HepG2 (cell line): ENCODE results near the gene SLX4. TPM values are rescaled to one million over a fixed set of nuclear protein-coding genes. Genes with fewer than 3 reads are reported as not detected.

Experiments used
- CC2D1A ChIP-seq: sonication (generic); formaldehyde crosslinking; IDR thresholded peaks from 2 replicates; pipeline ENCODE4 v1.8.1; 2023; ENCODE audit warnings: mild to moderate bottlenecking, missing genetic modification reagents
- CEBPB ChIP-seq: IDR thresholded peaks from 2 replicates; pipeline ENCODE4 v1.6.1; 2011; ENCODE audit warnings: low read depth, low read length, improper control_type of control experiment, borderline replicate concordance
- EED ChIP-seq: sonication (generic); formaldehyde crosslinking; IDR thresholded peaks from 2 replicates; pipeline ENCODE4 v1.5.0; 2020; ENCODE audit warnings: mild to moderate bottlenecking, missing genetic modification reagents
- FOXP1 ChIP-seq, 2 experiments: fragments of 450-650 bp in 1 of 2; IDR thresholded peaks; 2 replicates each; pipeline ENCODE4 v1.6.1; 2017 to 2018; ENCODE audit warnings: antibody characterized with exemption in 1 of 2
- JUNB ChIP-seq: sonication (generic); formaldehyde crosslinking; IDR thresholded peaks from 2 replicates; pipeline ENCODE4 v1.8.0; 2022; ENCODE audit warnings: missing genetic modification reagents, mild to moderate bottlenecking, borderline replicate concordance
- MIER3 ChIP-seq: IDR thresholded peaks from 2 replicates; pipeline ENCODE4 v1.6.1; 2016; ENCODE audit warnings: missing compliant biosample characterization, borderline replicate concordance
- MYC ChIP-seq: sonication (generic); formaldehyde crosslinking; IDR thresholded peaks from 2 replicates; pipeline ENCODE4 v1.9.0; 2021; ENCODE audit warnings: missing genetic modification reagents, borderline replicate concordance
- PCBP2 ChIP-seq: fragments of 200-400 bp; formaldehyde crosslinking; optimal IDR thresholded peaks from 2 replicates; pipeline ENCODE3; 2018; ENCODE audit warnings: low read length, low read depth; ENCODE audit not compliant: poor library complexity, severe bottlenecking
- SAP130 ChIP-seq: IDR thresholded peaks from 2 replicates; pipeline ENCODE4 v1.6.1; 2016; ENCODE audit warnings: low read depth
- TBP ChIP-seq: sonication (generic); formaldehyde crosslinking; IDR thresholded peaks from 2 replicates; pipeline ENCODE4 v1.5.0; 2020; ENCODE audit warnings: missing genetic modification reagents
- TMF1 ChIP-seq: sonication (generic); formaldehyde crosslinking; IDR thresholded peaks from 2 replicates; pipeline ENCODE4 v1.8.1; 2022; ENCODE audit warnings: low read depth, missing genetic modification reagents
- ZNF430 ChIP-seq: sonication (generic); formaldehyde crosslinking; IDR thresholded peaks from 2 replicates; pipeline ENCODE4 v1.9.0; 2021; ENCODE audit warnings: mild to moderate bottlenecking, missing genetic modification reagents
- ZNF530 ChIP-seq: sonication (generic); formaldehyde crosslinking; IDR thresholded peaks from 2 replicates; pipeline ENCODE4 v1.5.0; 2020; ENCODE audit warnings: low read depth, mild to moderate bottlenecking, missing genetic modification reagents
- ZNF644 ChIP-seq: IDR thresholded peaks from 2 replicates; pipeline ENCODE4 v1.6.1; 2016; ENCODE audit warnings: low read depth
- ZNF660 ChIP-seq: sonication (generic); formaldehyde crosslinking; IDR thresholded peaks from 2 replicates; pipeline ENCODE4 v1.5.1; 2020; ENCODE audit warnings: mild to moderate bottlenecking, low read depth, missing genetic modification reagents, borderline replicate concordance
- ZNF709 ChIP-seq: sonication (generic); formaldehyde crosslinking; IDR thresholded peaks from 2 replicates; pipeline ENCODE4 v1.5.0; 2020; ENCODE audit warnings: mild to moderate bottlenecking, missing genetic modification reagents
- polyA plus RNA-seq, 8 experiments: library from polyadenylated mRNA; depleted of rRNA in 3 of 8; stranded (reverse) in 7 of 8; unstranded in 1 of 8; fragments of >200 nt; fragmentation: Illumina TruSeq in 4 of 8; extraction: Trizol in 4 of 8; gene quantifications; 2 replicates each; pipeline versions ENCODE4 v1.2.1 to v1.2.3, GENCODE V29; 2011 to 2016; ENCODE audit warnings: low read depth in 4 of 8, missing spikeins in 1 of 8, mixed read lengths in 1 of 8; ENCODE audit not compliant: insufficient read depth in 1 of 8
- total RNA-seq, 5 experiments: library from RNA; depleted of rRNA; stranded (reverse); fragments of >200 nt; fragmentation: Illumina TruSeq; extraction: Trizol; gene quantifications; 2 replicates each; pipeline ENCODE4 v1.2.3, GENCODE V29; 2016; ENCODE audit warnings: low read depth in 1 of 5
- TF ChIP-seq, protein P1 (sequence below): IDR thresholded peaks from 2 replicates; pipeline ENCODE4 v1.6.1; 2016; ENCODE audit warnings: low read depth, control low read depth
- TF ChIP-seq, protein P2 (sequence below): sonication (generic); formaldehyde crosslinking; IDR thresholded peaks from 2 replicates; pipeline ENCODE4 v1.4.0; 2020; ENCODE audit warnings: mild to moderate bottlenecking, missing genetic modification reagents
- TF ChIP-seq, protein P3 (sequence below): IDR thresholded peaks from 2 replicates; pipeline ENCODE4 v1.6.1; 2012; ENCODE audit warnings: inconsistent platforms
- TF ChIP-seq, protein P4 (sequence below): sonication (generic); formaldehyde crosslinking; conservative IDR thresholded peaks from 2 replicates; pipeline ENCODE4 v1.8.0; 2022; ENCODE audit warnings: mild to moderate bottlenecking, moderate library complexity, missing genetic modification reagents
- TF ChIP-seq, protein P5 (sequence below): sonication (generic); formaldehyde crosslinking; IDR thresholded peaks from 2 replicates; pipeline ENCODE4 v1.4.0; 2020; ENCODE audit warnings: missing genetic modification reagents
- TF ChIP-seq, protein P6 (sequence below): sonication (generic); formaldehyde crosslinking; IDR thresholded peaks from 2 replicates; pipeline ENCODE4 v1.4.0; 2020; ENCODE audit warnings: mild to moderate bottlenecking, low read depth, missing genetic modification reagents

The SLX4 gene
- total and polyA plus RNA-seq, 2 of the 13 experiments (the other 11 are each of a cell fraction or from before 2014, with no cell fraction given), result 1.1 to 3.6 TPM

DNA sequence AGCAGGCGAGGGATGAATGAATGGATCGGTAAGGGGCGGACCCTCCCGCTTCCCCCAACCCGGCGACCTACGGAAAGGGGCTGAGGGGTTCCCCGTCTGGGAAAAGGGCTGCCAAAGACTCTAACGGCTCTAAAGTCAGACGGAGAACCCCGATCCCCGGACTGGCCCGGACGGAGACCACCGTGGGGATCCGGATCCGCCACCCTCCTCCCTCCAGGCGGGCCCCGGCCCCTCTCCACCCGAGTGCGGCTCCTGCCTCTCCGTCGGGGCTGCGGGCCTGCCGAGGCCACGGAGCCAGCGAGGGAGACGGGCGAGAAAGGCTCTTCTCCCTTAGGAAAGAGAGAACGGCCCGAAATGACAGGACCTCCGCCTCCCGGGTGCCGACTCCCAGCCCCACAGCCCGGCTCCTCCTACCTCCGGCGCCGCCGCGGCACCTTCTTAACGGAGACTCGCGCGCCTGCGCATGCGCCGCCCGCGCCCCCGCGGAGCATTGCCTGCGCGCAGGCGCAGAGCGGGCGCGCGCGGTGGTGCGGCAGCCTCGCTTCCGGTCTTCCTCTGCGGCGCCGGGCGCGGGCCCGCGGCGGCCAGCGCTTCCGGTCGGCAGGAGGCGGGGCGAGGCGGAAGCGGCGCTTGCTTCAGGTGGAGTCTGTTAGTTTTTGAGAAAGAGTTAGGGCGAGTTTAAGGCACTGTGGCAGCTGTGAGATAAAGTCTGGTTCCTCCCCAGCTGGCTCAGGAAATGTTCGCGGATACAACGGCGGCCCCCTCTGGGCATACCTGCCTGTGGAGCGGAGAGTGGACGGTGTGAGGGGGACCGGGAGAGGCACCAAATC, at the start of gene SLX4 (continued):
- TF ChIP-seq, protein P1, sequence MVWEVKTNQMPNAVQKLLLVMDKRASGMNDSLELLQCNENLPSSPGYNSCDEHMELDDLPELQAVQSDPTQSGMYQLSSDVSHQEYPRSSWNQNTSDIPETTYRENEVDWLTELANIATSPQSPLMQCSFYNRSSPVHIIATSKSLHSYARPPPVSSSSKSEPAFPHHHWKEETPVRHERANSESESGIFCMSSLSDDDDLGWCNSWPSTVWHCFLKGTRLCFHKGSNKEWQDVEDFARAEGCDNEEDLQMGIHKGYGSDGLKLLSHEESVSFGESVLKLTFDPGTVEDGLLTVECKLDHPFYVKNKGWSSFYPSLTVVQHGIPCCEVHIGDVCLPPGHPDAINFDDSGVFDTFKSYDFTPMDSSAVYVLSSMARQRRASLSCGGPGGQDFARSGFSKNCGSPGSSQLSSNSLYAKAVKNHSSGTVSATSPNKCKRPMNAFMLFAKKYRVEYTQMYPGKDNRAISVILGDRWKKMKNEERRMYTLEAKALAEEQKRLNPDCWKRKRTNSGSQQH, result peak; percentile 96
- TF ChIP-seq, protein P2, sequence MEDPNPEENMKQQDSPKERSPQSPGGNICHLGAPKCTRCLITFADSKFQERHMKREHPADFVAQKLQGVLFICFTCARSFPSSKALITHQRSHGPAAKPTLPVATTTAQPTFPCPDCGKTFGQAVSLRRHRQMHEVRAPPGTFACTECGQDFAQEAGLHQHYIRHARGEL (CRISPR knock-in tag), result 0 out of 2 replicates have a peak, but pooled peaks have one; percentile 39
- no peak for TF ChIP-seq ZNF660 (CRISPR knock-in tag)
- 0 out of 2 replicates have a peak, but pooled peaks have one; percentile 48 for TF ChIP-seq MIER3 (CRISPR knock-in tag)
- TF ChIP-seq FOXP1 (IDR thresholded peaks at IDR 0.05), result no peak
- no peak for TF ChIP-seq FOXP1 (CRISPR knock-in tag; IDR thresholded peaks at IDR 0.05)
- TF ChIP-seq, protein P3, sequence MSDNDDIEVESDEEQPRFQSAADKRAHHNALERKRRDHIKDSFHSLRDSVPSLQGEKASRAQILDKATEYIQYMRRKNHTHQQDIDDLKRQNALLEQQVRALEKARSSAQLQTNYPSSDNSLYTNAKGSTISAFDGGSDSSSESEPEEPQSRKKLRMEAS, result peak; percentile 63
- no peak for TF ChIP-seq ZNF530 (CRISPR knock-in tag)
- TF ChIP-seq, protein P4, sequence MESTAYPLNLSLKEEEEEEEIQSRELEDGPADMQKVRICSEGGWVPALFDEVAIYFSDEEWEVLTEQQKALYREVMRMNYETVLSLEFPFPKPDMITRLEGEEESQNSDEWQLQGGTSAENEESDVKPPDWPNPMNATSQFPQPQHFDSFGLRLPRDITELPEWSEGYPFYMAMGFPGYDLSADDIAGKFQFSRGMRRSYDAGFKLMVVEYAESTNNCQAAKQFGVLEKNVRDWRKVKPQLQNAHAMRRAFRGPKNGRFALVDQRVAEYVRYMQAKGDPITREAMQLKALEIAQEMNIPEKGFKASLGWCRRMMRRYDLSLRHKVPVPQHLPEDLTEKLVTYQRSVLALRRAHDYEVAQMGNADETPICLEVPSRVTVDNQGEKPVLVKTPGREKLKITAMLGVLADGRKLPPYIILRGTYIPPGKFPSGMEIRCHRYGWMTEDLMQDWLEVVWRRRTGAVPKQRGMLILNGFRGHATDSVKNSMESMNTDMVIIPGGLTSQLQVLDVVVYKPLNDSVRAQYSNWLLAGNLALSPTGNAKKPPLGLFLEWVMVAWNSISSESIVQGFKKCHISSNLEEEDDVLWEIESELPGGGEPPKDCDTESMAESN (CRISPR knock-in tag), result peak; percentile 52
- TF ChIP-seq MYC, result peak; percentile 15; the same call in 1 of the 2 replicates
- TF ChIP-seq SAP130 (CRISPR knock-in tag), result peak; percentile 75
- TF ChIP-seq TMF1, result no peak
- TF ChIP-seq ZNF430, result 0 out of 2 replicates have a peak, but pooled peaks have one; percentile 59
- TF ChIP-seq CC2D1A (CRISPR knock-in tag), result no peak
- no peak for TF ChIP-seq ZNF644 (CRISPR knock-in tag)
- no peak for TF ChIP-seq TBP (CRISPR knock-in tag)
- no peak for TF ChIP-seq CEBPB
- TF ChIP-seq, protein P5, sequence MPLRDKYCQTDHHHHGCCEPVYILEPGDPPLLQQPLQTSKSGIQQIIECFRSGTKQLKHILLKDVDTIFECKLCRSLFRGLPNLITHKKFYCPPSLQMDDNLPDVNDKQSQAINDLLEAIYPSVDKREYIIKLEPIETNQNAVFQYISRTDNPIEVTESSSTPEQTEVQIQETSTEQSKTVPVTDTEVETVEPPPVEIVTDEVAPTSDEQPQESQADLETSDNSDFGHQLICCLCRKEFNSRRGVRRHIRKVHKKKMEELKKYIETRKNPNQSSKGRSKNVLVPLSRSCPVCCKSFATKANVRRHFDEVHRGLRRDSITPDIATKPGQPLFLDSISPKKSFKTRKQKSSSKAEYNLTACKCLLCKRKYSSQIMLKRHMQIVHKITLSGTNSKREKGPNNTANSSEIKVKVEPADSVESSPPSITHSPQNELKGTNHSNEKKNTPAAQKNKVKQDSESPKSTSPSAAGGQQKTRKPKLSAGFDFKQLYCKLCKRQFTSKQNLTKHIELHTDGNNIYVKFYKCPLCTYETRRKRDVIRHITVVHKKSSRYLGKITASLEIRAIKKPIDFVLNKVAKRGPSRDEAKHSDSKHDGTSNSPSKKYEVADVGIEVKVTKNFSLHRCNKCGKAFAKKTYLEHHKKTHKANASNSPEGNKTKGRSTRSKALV (CRISPR knock-in tag), result no peak
- TF ChIP-seq JUNB (CRISPR knock-in tag), result no peak
- TF ChIP-seq, protein P6, sequence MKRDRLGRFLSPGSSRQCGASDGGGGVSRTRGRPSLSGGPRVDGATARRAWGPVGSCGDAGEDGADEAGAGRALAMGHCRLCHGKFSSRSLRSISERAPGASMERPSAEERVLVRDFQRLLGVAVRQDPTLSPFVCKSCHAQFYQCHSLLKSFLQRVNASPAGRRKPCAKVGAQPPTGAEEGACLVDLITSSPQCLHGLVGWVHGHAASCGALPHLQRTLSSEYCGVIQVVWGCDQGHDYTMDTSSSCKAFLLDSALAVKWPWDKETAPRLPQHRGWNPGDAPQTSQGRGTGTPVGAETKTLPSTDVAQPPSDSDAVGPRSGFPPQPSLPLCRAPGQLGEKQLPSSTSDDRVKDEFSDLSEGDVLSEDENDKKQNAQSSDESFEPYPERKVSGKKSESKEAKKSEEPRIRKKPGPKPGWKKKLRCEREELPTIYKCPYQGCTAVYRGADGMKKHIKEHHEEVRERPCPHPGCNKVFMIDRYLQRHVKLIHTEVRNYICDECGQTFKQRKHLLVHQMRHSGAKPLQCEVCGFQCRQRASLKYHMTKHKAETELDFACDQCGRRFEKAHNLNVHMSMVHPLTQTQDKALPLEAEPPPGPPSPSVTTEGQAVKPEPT (CRISPR knock-in tag), result no peak
- TF ChIP-seq PCBP2, result no peak
- TF ChIP-seq ZNF709, result 0 out of 2 replicates have a peak, but pooled peaks have one; percentile 54
- no peak for TF ChIP-seq EED (CRISPR knock-in tag)
